ENCODE measurements around the gene C22orf31. TPM values are rescaled to one million over a fixed set of nuclear protein-coding genes. Genes with fewer than 3 reads are reported as not detected.
"Not testable (repeated sequence)": the region's sequence is repeated elsewhere in the genome, so short reads cannot be mapped to it uniquely, and the experiment has no call there.

The C22orf31 gene
- total and polyA plus RNA-seq, 2 experiments from 2014 or later: not detected

GRCh38 chr22:29088809-29089208, 27.2 kb upstream of the C22orf31 start:
- TF ChIP-seq CTCF (IDR thresholded peaks at IDR 0.05; ENCODE audit: poor library complexity) (no peak), EZH2phosphoT487 (IDR thresholded peaks at IDR 0.05; ENCODE audit: low read depth, severe bottlenecking, unreplicated experiment) (no peak), EZH2 (IDR thresholded peaks at IDR 0.05; ENCODE audit: borderline replicate concordance) (no peak)

DNA sequence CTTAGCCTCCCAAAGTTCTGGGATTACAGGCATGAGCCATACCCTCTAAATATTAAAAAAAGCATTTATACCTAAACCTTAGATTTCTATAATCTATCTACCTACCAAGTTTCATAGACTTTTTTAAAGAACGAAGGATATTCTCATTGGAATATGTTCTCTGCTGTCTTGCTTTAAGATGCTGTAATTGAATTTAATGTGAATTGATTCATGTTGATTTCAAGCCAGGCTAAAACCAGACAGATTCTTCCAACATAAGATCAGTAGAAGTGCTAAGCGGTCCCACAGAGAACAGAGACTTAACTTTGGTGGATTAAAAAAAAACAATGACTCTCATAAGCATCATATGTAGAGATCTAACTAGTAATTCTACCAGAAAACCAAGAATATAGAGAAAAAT, 25.4 kb upstream of the C22orf31 start:
- 97% methylated on average over 2 of the region's 2 CpGs for WGBS (ENCODE audit: low lambda C conversion rate, missing lambda C conversion rate)
- TF ChIP-seq EZH2phosphoT487 (IDR thresholded peaks at IDR 0.05; ENCODE audit: low read depth, severe bottlenecking, unreplicated experiment) (no peak), EZH2 (IDR thresholded peaks at IDR 0.05; ENCODE audit: borderline replicate concordance) (no peak), CTCF (IDR thresholded peaks at IDR 0.05; ENCODE audit: poor library complexity) (no peak)

More at GRCh38 chr22:29088809-29089208, 27.2 kb upstream of the C22orf31 start:
- H3K9me3 ChIP-seq (ENCODE audit: low read depth): no peaks in the 10 kb centered on the region
- H3K27ac ChIP-seq: no peak overlapping the region
- H4K20me1 ChIP-seq (ENCODE audit: insufficient read depth, poor library complexity, severe bottlenecking): no peaks in the 10 kb centered on the region
- H3K79me2 ChIP-seq: peaks cover under 1% of the 10 kb centered on the region
- H3K4me1 ChIP-seq (ENCODE audit: insufficient read depth): peaks cover 4% of the 10 kb centered on the region
- H3K36me3 ChIP-seq (replicated peaks; ENCODE audit: insufficient read depth, low read depth): no peaks in the 10 kb centered on the region
- H3K9me2 ChIP-seq (replicated peaks; ENCODE audit: insufficient read depth): no peaks in the 10 kb centered on the region
- H3K27me3 ChIP-seq: no peaks in the 10 kb centered on the region
- no peak overlapping the region for H2AFZ ChIP-seq
- no peak overlapping the region for H3K4me3 ChIP-seq
- WGBS (ENCODE audit: low lambda C conversion rate, missing lambda C conversion rate): 97% methylated on average over 3 of the region's 3 CpGs
- H3K4me2 ChIP-seq: no peak overlapping the region
- no peak for DNase-seq (ENCODE audit: low spot score)

DNA sequence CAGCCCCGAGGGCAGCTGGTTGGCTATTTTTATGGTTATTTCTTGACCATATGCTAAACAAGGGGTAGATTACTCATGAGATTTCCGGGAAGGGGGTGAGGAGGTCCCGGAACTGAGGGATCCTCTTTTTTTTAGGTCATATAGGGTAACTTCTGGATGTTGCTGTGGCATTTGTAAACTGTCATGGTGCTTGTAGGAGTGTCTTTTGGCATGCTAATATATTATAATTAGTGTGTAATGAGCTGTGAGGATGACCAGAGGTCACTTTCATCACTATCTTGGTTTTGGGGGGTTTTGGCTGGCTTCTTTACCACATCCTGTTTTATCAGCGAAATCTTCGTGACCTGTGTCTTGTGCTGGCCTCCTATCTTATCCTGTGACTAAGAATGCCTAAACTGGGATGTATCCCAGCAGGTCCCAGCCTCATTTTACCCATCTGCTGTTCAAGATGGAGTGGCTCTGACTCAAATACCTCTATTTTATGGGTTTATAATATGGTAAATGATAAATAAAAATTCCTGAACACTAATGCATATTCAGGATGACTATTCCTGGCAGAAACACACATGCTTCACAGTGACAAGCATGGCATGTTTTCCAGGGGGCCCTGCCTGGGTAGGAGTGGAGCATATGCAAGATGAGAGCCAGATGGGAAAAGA, 22.4 kb upstream of the C22orf31 start:
- no peaks in the 10 kb centered on the region for H4K20me1 ChIP-seq (ENCODE audit: insufficient read depth, poor library complexity, severe bottlenecking)
- no peaks in the 10 kb centered on the region for H3K27me3 ChIP-seq
- H3K9me3 ChIP-seq (ENCODE audit: low read depth): no peaks in the 10 kb centered on the region
- H3K4me3 ChIP-seq: no peak overlapping the region
- H3K79me2 ChIP-seq: peaks cover 7% of the 10 kb centered on the region
- no peaks in the 10 kb centered on the region for H3K9me2 ChIP-seq (replicated peaks; ENCODE audit: insufficient read depth)
- H3K4me1 ChIP-seq (ENCODE audit: insufficient read depth): peaks cover 14% of the 10 kb centered on the region
- H3K27ac ChIP-seq: no peak overlapping the region
- H2AFZ ChIP-seq: no peak overlapping the region
- TF ChIP-seq CTCF (IDR thresholded peaks at IDR 0.05; ENCODE audit: poor library complexity) (no peak), EZH2phosphoT487 (IDR thresholded peaks at IDR 0.05; ENCODE audit: low read depth, severe bottlenecking, unreplicated experiment) (no peak), EZH2 (IDR thresholded peaks at IDR 0.05; ENCODE audit: borderline replicate concordance) (no peak)
- H3K4me2 ChIP-seq: no peak overlapping the region
- no peaks in the 10 kb centered on the region for H3K36me3 ChIP-seq (replicated peaks; ENCODE audit: insufficient read depth, low read depth)
- DNase-seq (ENCODE audit: low spot score): no peak
- 62% methylated on average over 5 of the region's 5 CpGs for WGBS (ENCODE audit: low lambda C conversion rate, missing lambda C conversion rate)

More for the DNA sequence above, 25.4 kb upstream of the C22orf31 start:
- Histone ChIP-seq H4K20me1 (ENCODE audit: insufficient read depth, poor library complexity, severe bottlenecking) (no peaks in the 10 kb centered on the region), H2AFZ (no peak overlapping the region), H3K4me2 (no peak overlapping the region), H3K79me2 (peaks cover 7% of the 10 kb centered on the region), H3K27ac (no peak overlapping the region), H3K9me3 (ENCODE audit: low read depth) (no peaks in the 10 kb centered on the region), H3K4me3 (no peak overlapping the region), H3K9me2 (replicated peaks; ENCODE audit: insufficient read depth) (no peaks in the 10 kb centered on the region), H3K36me3 (replicated peaks; ENCODE audit: insufficient read depth, low read depth) (no peaks in the 10 kb centered on the region), H3K4me1 (ENCODE audit: insufficient read depth) (no peaks in the 10 kb centered on the region), H3K27me3 (no peaks in the 10 kb centered on the region)
- DNase-seq (ENCODE audit: low spot score): no peak

- H3K9me3 ChIP-seq (ENCODE audit: low read depth); H3K27me3 ChIP-seq; H3K79me2 ChIP-seq; H3K4me3 ChIP-seq; H3K9me2 ChIP-seq (replicated peaks; ENCODE audit: insufficient read depth); H3K27ac ChIP-seq; H4K20me1 ChIP-seq (ENCODE audit: insufficient read depth, poor library complexity, severe bottlenecking); H3K36me3 ChIP-seq (replicated peaks; ENCODE audit: insufficient read depth, low read depth); DNase-seq (ENCODE audit: low spot score); H2AFZ ChIP-seq; H3K4me2 ChIP-seq: not testable (repeated sequence)
- WGBS (ENCODE audit: low lambda C conversion rate, missing lambda C conversion rate): 91% methylated on average over 7 of the region's 7 CpGs
- H3K4me1 ChIP-seq (ENCODE audit: insufficient read depth): peaks cover 14% of the 10 kb centered on the region
These were observed 21.9 kb upstream of the C22orf31 start for GRCh38 chr22:29083576-29083932.

Data from hepatocyte (in vitro differentiated cells).